ENCODE measurements around the gene SEMA4C. TPM values are rescaled to one million over a fixed set of nuclear protein-coding genes. Genes with fewer than 3 reads are reported as not detected.

The SEMA4C gene
- polyA plus RNA-seq, 1 experiment = 16.8 TPM

DNA sequence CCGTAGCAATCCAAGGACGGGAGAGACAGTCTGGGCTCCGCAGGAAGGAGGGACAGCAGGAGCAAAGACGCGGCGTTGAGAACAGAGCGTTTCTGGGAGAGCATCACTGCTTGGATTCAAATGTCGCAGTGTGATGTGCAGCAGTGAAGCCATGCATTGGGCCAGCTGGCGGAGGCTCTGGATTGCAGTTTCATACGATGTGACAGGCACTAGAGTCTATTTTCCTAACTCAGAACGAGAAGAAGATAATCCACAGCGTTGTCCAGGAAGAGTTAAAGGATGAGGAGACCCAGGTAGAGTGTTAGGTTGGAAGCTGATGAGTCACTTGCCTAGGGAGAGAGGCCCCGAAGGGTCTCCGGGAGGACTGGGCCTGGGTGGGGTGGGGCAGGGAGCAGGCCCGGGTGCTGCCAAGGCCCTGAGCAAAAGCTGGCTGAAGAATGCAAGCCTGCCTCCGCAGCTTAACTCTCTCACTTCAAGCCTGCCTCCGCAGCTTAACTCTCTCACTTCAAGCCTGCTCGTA is 17.7 kb upstream of the SEMA4C start:
- H3K9me3 ChIP-seq (ENCODE audit: control insufficient read depth, insufficient read depth, low read length) = no peaks in the 10 kb centered on the region; the same call in 1 of the 2 replicates
- H3K4me3 ChIP-seq (ENCODE audit: low read depth, low read length) = no peak overlapping the region
- ChIA-PET CTCF (no interaction called here), POLR2A (interaction anchor here (1.6 kb wide), 1 partner anchor 19 kb away, joined by 4 read pairs; no protein-coding TSS in a partner anchor)
- peaks cover 7% of the 10 kb centered on the region for H3K27me3 ChIP-seq (ENCODE audit: control insufficient read depth, insufficient read depth, low read length)
- no peak for DNase-seq (ENCODE audit: low read depth, low spot score)
- no peak for TF ChIP-seq CTCF (IDR thresholded peaks at IDR 0.05; ENCODE audit: low read depth, low read length)
- peak overlapping the region; percentile 21 for H3K27ac ChIP-seq (ENCODE audit: low read depth, low read length)

GRCh38 chr2:96885432-96886347 is 15.8 kb upstream of the SEMA4C start:
- Histone ChIP-seq H3K27ac (ENCODE audit: low read depth, low read length) (no peak overlapping the region), H3K9me3 (ENCODE audit: control insufficient read depth, insufficient read depth, low read length) (no peaks in the 10 kb centered on the region; the same call in 1 of the 2 replicates), H3K27me3 (ENCODE audit: control insufficient read depth, insufficient read depth, low read length) (peaks cover 19% of the 10 kb centered on the region), H3K4me3 (ENCODE audit: low read depth, low read length) (no peak overlapping the region)
- TF ChIP-seq CTCF (IDR thresholded peaks at IDR 0.05; ENCODE audit: low read depth, low read length) = no peak
- no peak for DNase-seq (ENCODE audit: low read depth, low spot score)
- POLR2A ChIA-PET = no interaction called here
- CTCF ChIA-PET = no interaction called here

GRCh38 chr2:96884299-96885094 is 14.6 kb upstream of the SEMA4C start:
- no peak for TF ChIP-seq CTCF (IDR thresholded peaks at IDR 0.05; ENCODE audit: low read depth, low read length)
- ChIA-PET CTCF (interaction anchor here (0.9 kb wide), 1 partner anchor 26 kb away, joined by 3 read pairs; the partner anchor contains the start of gene ANKRD39), POLR2A (no interaction called here)

DNA sequence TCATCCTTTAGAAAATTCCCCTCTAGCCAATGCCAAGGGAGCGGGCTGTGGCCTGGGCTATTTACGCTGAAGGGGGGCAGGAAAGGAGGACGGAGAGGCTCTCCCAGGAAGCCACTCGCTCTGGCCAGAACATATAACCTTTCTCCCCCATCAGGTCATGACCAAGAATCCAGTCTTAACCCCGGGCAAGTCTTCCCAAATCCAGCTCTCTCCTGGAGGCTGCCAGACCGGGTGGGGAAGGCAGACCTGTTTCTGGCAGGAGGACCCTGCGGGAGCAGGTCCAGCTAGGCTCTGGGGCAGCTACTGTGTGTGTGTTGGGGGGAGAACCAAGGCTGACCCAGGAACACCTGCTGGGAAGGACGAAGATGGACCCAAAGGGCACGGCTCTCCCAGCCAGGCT is 13.4 kb upstream of the SEMA4C start:
- H3K27ac ChIP-seq (ENCODE audit: low read depth, low read length) = no peak overlapping the region
- peaks cover 21% of the 10 kb centered on the region for H3K27me3 ChIP-seq (ENCODE audit: control insufficient read depth, insufficient read depth, low read length)
- TF ChIP-seq CTCF (IDR thresholded peaks at IDR 0.05; ENCODE audit: low read depth, low read length) = no peak
- CTCF ChIA-PET = interaction anchor here (1.3 kb wide), 1 partner anchor 68 kb away, joined by 3 read pairs; no protein-coding TSS in a partner anchor
- no peak for DNase-seq (ENCODE audit: low read depth, low spot score)
- POLR2A ChIA-PET = no interaction called here
- no peak overlapping the region for H3K4me3 ChIP-seq (ENCODE audit: low read depth, low read length)
- H3K9me3 ChIP-seq (ENCODE audit: control insufficient read depth, insufficient read depth, low read length) = no peaks in the 10 kb centered on the region; the same call in 1 of the 2 replicates

More at GRCh38 chr2:96884299-96885094, 14.6 kb upstream of the SEMA4C start:
- no peak for DNase-seq (ENCODE audit: low read depth, low spot score)
- H3K27me3 ChIP-seq (ENCODE audit: control insufficient read depth, insufficient read depth, low read length) = peaks cover 19% of the 10 kb centered on the region
- H3K9me3 ChIP-seq (ENCODE audit: control insufficient read depth, insufficient read depth, low read length) = no peaks in the 10 kb centered on the region; the same call in 1 of the 2 replicates
- H3K27ac ChIP-seq (ENCODE audit: low read depth, low read length) = no peak overlapping the region
- H3K4me3 ChIP-seq (ENCODE audit: low read depth, low read length) = no peak overlapping the region
